ENCODE measurements around the gene CCR3.

DNA sequence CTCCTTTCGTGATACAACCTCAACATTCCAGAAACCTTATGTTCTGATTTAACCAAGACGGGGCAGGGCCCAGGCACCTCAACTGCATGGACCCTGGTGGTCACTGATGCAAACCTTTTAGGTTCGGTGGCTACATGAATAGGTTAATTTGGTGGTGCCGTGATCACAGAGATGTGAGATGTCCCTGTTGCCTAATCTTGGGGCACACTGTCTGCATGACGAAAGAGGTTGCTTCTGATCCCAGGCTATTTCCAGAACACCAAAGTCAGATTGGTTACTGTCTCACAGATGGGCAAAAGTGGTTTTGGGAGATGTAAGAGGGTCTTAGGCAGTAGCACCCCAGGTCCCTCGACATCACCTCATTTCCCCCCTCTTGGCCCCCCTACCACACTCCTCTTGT, 30.2 kb upstream of the CCR3 start:
- TF ChIP-seq EZH2 (IDR thresholded peaks at IDR 0.05) = no peak
- no peak for TF ChIP-seq POLR2AphosphoS5 (IDR thresholded peaks at IDR 0.05; ENCODE audit: borderline replicate concordance, low read depth, low read length)
- no peak for TF ChIP-seq FOXP2 (optimal IDR thresholded peaks at IDR 0.05; ENCODE audit: control extremely low read depth, extremely low read length, insufficient read depth)
